Measurements from ENCODE around the gene KMT2A.

DNA sequence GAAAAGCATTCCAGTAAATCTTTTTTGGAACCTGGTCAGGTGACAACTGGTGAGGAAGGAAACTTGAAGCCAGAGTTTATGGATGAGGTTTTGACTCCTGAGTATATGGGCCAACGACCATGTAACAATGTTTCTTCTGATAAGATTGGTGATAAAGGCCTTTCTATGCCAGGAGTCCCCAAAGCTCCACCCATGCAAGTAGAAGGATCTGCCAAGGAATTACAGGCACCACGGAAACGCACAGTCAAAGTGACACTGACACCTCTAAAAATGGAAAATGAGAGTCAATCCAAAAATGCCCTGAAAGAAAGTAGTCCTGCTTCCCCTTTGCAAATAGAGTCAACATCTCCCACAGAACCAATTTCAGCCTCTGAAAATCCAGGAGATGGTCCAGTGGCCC lies 66.9 kb downstream of the KMT2A start:
- TF ChIP-seq, protein P1, sequence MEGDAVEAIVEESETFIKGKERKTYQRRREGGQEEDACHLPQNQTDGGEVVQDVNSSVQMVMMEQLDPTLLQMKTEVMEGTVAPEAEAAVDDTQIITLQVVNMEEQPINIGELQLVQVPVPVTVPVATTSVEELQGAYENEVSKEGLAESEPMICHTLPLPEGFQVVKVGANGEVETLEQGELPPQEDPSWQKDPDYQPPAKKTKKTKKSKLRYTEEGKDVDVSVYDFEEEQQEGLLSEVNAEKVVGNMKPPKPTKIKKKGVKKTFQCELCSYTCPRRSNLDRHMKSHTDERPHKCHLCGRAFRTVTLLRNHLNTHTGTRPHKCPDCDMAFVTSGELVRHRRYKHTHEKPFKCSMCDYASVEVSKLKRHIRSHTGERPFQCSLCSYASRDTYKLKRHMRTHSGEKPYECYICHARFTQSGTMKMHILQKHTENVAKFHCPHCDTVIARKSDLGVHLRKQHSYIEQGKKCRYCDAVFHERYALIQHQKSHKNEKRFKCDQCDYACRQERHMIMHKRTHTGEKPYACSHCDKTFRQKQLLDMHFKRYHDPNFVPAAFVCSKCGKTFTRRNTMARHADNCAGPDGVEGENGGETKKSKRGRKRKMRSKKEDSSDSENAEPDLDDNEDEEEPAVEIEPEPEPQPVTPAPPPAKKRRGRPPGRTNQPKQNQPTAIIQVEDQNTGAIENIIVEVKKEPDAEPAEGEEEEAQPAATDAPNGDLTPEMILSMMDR (IDR thresholded peaks at IDR 0.05) = no peak
- no peak for TF ChIP-seq POLR2A (IDR thresholded peaks at IDR 0.05)
- TF ChIP-seq EP300 (IDR thresholded peaks at IDR 0.05) = no peak
- no peak for TF ChIP-seq POLR2AphosphoS5 (IDR thresholded peaks at IDR 0.05)

Measured in sigmoid colon (tissue), 4 donors.